Measurements from ENCODE around the gene SLC35A5.

Gene SLC35A5

GRCh38 chr3:112611752-112612515 lies 50.1 kb downstream of the SLC35A5 start:
- no peak for DNase-seq
- in situ Hi-C loops (cut with MboI; ENCODE audit: low pct_unique_long_range_greater_than_20kb, low sequenced_read_pairs), result loop anchor here (25.0 kb wide), 1 partner anchor 1325 kb away; the partner anchor contains the start of gene ZDHHC23

- no peak for DNase-seq
- in situ Hi-C loops (cut with MboI; ENCODE audit: low pct_unique_long_range_greater_than_20kb, low sequenced_read_pairs), result loop anchor here (25.0 kb wide), 1 partner anchor 1321 kb away; the partner anchor contains the start of gene ZDHHC23
Observed at GRCh38 chr3:112615989-112616731, 54.3 kb downstream of the SLC35A5 start.

DNA sequence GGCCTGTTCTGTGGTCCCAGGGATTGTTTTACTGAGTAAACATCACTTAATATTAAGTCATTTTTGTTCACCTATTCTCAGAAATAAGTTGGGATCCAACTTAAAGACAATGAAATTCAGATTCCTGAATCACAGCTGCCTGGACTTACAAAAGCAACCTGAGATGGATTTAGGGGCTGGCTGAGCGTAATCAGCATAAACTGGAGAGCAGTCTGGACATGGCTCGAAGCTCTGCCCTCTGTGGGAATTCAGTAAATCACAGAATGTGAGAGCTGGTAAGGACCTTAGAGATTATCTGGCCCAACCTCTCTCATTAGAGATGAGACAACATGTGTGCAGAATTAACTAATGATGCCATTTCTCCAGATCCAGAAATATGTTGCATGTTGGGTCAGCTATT lies 55.4 kb downstream of the SLC35A5 start:
- in situ Hi-C loops (cut with MboI; ENCODE audit: low pct_unique_long_range_greater_than_20kb, low sequenced_read_pairs), result loop anchor here (25.0 kb wide), 1 partner anchor 1320 kb away; the partner anchor contains the start of gene ZDHHC23
- no peak for DNase-seq

DNA sequence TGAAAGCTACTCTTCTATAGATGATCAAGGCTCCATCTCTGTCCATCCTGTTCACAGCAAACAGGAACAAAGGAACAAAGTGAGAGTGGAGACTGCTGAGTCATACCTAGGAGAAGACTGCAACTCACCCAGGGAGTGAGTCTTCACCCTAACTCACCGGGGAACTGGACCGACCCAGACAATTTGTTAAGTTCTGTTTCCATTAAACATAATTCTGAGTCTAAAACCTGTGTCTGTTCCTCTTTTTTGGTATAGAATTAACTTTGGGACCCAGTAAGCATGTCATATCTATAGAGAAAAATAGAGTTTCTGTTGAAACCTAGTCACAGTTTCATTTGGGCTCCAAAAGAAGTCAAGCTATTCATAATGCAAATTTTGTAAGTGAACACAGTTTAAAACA lies 57.5 kb downstream of the SLC35A5 start:
- in situ Hi-C loops (cut with MboI; ENCODE audit: low pct_unique_long_range_greater_than_20kb, low sequenced_read_pairs), result loop anchor here (25.0 kb wide), 1 partner anchor 1318 kb away; the partner anchor contains the start of gene ZDHHC23
- DNase-seq, result no peak

DNA sequence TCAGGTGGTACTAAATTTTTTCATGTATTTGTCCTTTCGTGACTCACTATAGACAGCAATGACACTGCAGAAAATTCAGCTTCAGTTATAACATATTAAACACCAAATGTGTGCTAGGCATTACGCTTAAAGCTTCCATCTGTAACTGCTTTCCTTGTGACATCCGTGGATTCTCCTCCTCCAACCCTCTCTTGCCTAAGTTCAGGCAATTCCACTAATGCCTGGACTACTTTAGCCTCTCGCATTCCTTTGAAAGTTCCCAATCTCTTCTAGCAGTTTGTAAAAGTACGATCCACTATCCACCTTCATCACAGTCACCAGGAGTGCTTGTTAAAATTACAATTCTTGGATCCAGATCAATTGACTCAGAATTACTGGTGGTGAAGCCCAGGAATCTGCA lies 61.4 kb downstream of the SLC35A5 start:
- in situ Hi-C loops (cut with MboI; ENCODE audit: low pct_unique_long_range_greater_than_20kb, low sequenced_read_pairs), result loop anchor here (25.0 kb wide), 1 partner anchor 1314 kb away; the partner anchor contains the start of gene ZDHHC23
- no peak for DNase-seq

DNA sequence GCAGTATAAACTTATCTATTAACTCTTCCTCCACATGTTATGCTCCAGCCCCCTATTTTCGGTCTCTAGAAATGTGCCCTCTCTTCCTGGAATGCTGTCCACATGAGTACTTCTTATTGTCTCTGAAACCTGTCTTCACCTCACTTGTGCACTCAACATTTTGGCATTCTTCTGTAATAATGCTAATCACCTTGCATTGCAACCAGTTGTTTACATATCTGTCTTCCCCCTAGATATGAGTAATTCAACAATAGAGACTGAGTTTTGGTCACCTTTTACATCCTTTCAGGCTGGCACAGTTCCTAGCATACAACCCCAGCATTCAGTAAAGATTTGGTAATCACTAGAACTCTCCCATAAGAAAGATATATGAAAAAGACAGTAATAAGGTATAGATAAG lies 61.9 kb downstream of the SLC35A5 start:
- no peak for DNase-seq
- in situ Hi-C loops (cut with MboI; ENCODE audit: low pct_unique_long_range_greater_than_20kb, low sequenced_read_pairs), result loop anchor here (25.0 kb wide), 1 partner anchor 1314 kb away; the partner anchor contains the start of gene ZDHHC23

DNA sequence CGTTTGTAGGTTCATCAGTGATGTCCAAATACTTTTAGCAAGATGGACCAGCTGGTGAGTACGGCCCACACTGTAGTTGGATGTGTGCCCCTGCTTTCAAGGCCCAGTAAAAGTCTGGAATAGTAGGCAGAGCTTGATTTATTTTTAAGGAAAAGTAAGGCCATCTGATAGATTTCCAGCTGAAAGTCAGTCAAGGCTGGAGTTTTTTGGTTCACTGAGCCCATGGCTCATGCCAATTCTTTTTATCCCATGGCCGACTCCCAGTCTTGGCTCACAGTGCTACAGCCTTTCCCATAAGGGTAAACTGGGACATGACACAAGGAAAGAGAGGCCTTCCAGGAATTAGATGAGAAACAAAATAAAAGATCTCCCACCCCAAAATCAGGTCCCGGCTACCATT lies 65.6 kb downstream of the SLC35A5 start:
- in situ Hi-C loops (cut with MboI; ENCODE audit: low pct_unique_long_range_greater_than_20kb, low sequenced_read_pairs), result no loop called here
- no peak for DNase-seq

DNA sequence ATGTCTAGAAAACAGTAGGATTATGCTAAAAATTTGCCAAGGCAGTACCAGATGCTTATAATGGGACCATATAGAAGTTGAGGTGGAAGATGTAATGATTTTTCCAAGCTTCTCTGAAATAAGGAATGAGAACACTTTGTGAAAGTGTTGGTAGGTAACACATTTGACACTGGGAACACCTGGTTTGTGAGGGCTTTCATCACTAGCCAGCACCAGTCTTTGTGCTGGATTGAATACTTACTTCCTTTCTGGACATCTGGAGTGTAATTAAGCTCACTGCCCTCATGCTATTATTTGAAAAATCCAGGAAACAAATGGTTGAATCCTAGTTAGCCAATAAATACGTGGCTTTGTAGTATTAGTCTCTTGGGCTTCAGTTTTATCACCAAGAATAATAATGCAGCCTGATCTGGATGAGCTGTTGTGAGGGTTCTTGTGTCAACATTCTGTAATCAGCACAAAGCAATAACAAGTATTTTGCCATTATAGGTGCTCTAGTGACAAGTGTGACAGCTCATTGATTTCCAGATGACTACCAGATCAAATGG lies 66.1 kb downstream of the SLC35A5 start:
- no peak for DNase-seq
- in situ Hi-C loops (cut with MboI; ENCODE audit: low pct_unique_long_range_greater_than_20kb, low sequenced_read_pairs), result no loop called here

DNA sequence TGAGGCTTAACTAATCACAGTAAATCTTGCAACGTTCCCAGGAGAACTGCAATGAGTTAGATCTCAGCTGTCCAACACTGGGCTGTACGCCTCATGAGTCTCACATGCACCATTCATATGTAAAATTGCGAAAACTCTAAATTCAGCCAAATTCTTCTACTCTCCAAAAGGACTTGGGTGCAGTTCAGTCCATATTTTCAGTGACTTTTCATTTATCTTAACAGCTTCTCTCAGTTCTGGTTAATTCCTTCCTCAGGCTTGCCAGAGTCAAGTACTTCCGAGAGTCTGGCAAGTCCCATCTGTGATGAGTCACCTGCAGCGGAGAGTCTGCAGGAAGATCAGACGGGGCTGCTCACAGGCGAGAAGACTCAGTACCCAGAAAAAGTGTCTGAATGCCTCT lies 67.6 kb downstream of the SLC35A5 start:
- peak; percentile 15 for DNase-seq

DNA sequence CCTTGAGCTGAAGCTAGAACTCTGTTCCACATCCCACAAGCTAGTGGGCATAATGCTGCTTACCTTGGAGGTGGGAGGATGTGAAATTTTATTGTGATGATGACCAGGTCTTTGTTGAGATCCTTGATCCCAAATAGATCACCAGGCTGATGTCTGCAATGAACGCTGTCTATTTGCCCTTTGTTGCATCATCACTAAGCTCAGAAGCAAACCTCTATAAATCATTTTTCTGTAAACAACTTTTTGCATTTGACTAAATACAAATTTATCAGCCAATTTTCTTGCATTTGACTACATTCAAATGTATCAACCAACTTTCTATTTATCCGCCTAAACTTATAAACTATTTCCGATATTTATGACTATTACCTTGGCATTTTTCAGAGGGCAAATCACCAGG lies 69.4 kb downstream of the SLC35A5 start:
- no peak for DNase-seq
- in situ Hi-C loops (cut with MboI; ENCODE audit: low pct_unique_long_range_greater_than_20kb, low sequenced_read_pairs), result no loop called here

More for the DNA sequence above, 67.6 kb downstream of the SLC35A5 start:
- in situ Hi-C loops (cut with MboI; ENCODE audit: low pct_unique_long_range_greater_than_20kb, low sequenced_read_pairs), result no loop called here

- no peak for DNase-seq
- in situ Hi-C loops (cut with MboI; ENCODE audit: low pct_unique_long_range_greater_than_20kb, low sequenced_read_pairs), result no loop called here
Observed at GRCh38 chr3:112632596-112632995, 70.8 kb downstream of the SLC35A5 start.

DNA sequence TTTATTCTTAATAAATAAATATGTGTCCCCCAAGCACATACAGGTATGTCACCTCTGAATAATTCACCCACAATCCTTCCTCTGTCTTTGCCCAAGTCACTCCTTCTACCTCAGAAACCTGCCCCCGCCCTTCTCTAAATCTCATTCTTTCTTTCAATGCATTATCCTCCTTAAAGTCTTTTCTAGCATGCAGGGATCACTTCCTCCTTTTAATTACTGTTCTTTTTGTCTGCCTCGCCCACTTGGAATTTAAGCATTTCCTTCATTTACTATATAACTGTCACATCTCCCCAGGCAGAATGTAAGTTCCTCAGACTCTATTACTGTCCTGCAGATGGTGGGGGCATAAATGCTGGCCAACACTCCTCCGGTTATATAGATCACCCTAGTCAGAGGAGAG lies 71.3 kb downstream of the SLC35A5 start:
- DNase-seq, result no peak
- in situ Hi-C loops (cut with MboI; ENCODE audit: low pct_unique_long_range_greater_than_20kb, low sequenced_read_pairs), result no loop called here

DNA sequence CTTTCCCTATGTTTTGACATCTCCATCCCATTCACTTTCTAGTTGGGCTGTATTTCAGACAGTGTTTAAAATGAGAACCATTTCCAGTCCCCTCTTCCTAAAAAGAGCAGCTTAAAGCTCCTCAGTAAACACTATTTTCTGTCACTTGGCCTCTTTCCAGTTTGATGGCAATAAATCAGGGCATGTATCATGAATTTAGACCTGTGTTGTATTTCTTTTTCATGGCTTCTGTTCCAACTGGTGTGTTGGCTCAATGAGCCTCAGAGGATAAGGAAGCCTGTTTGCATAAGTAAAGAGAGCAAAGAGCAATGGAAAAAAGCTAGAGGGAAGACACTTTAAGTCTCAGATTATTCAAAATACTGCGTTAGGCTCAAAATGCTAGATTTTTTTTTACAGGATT lies 71.9 kb downstream of the SLC35A5 start:
- DNase-seq, result no peak
- in situ Hi-C loops (cut with MboI; ENCODE audit: low pct_unique_long_range_greater_than_20kb, low sequenced_read_pairs), result no loop called here

GRCh38 chr3:112634786-112635541 lies 73.1 kb downstream of the SLC35A5 start:
- in situ Hi-C loops (cut with MboI; ENCODE audit: low pct_unique_long_range_greater_than_20kb, low sequenced_read_pairs), result no loop called here
- no peak for DNase-seq

Measured in KBM-7 (cell line).